DOHH2 (cell line): ENCODE results near the gene DLK1.

Experiments
- EZH2phosphoT487 ChIP-seq: fragments of 200-600 bp; sonication (generic); IDR thresholded peaks from 2 replicates; pipeline ENCODE4 v1.6.1; 2017; ENCODE audit warnings: borderline replicate concordance, mild to moderate bottlenecking, antibody characterized with exemption, low read length, moderate library complexity, mixed read lengths
- TF ChIP-seq, protein P1 (sequence below): fragments of 200-600 bp; sonication (generic); IDR thresholded peaks from one replicate; pipeline ENCODE4 v1.5.1; 2014; ENCODE audit warnings: antibody characterized with exemption, mild to moderate bottlenecking, low read depth, low read length; ENCODE audit not compliant: poor library complexity, severe bottlenecking

GRCh38 chr14:100778526-100778882 is 51.8 kb downstream of the DLK1 start:
- TF ChIP-seq, protein P1, sequence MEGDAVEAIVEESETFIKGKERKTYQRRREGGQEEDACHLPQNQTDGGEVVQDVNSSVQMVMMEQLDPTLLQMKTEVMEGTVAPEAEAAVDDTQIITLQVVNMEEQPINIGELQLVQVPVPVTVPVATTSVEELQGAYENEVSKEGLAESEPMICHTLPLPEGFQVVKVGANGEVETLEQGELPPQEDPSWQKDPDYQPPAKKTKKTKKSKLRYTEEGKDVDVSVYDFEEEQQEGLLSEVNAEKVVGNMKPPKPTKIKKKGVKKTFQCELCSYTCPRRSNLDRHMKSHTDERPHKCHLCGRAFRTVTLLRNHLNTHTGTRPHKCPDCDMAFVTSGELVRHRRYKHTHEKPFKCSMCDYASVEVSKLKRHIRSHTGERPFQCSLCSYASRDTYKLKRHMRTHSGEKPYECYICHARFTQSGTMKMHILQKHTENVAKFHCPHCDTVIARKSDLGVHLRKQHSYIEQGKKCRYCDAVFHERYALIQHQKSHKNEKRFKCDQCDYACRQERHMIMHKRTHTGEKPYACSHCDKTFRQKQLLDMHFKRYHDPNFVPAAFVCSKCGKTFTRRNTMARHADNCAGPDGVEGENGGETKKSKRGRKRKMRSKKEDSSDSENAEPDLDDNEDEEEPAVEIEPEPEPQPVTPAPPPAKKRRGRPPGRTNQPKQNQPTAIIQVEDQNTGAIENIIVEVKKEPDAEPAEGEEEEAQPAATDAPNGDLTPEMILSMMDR = no peak
- no peak for TF ChIP-seq EZH2phosphoT487
